CD4-positive, alpha-beta T cell (primary cell): ENCODE measurements around the gene TAF3. TPM values are rescaled to one million over a fixed set of nuclear protein-coding genes. Genes with fewer than 3 reads are reported as not detected.

Experiments used
- ATAC-seq: fragments of 200-7000 bp; cut with Tn5 transposase; one replicate; pipeline ENCODE4 v1.10.0; 2022; ENCODE audit warnings: mild to moderate bottlenecking; ENCODE audit not compliant: poor library complexity
- CTCF ChIA-PET: fragments of 350-600 bp; sonication (Branson Sonifier 250); formaldehyde crosslinking; loops from one replicate; lab custom pipeline; 2021; ENCODE audit warnings: antibody characterized with exemption, inconsistent platforms; lab: Charles Lee
- POLR2A ChIA-PET: fragments of 350-600 bp; sonication (Branson Sonifier 250); formaldehyde crosslinking; loops from one replicate; lab custom pipeline; 2021; ENCODE audit warnings: antibody characterized with exemption, inconsistent platforms; lab: Charles Lee
- DNase-seq, 14 experiments: peaks; one replicate each; pipeline ENCODE4 v3.0.0-alpha.2; 2013 to 2020; ENCODE audit warnings: mixed read lengths in 2 of 14
- H3K27ac ChIP-seq, 2 donors: one replicate each; pipeline versions ENCODE4 v1.5.1 to v1.7.0; 2013; ENCODE audit warnings: low read length in 2 of 2, low read depth in 1 of 2, mild to moderate bottlenecking in 1 of 2
- H3K27me3 ChIP-seq, 2 experiments: 1 replicate in 1 of 2; 2 replicates in 1 of 2; pipeline versions ENCODE4 v1.6.1 to v1.7.0; 2013; ENCODE audit warnings: low read length in 2 of 2, control low read depth in 1 of 2, mild to moderate bottlenecking in 1 of 2, moderate library complexity in 1 of 2; ENCODE audit not compliant: insufficient read depth in 2 of 2, control insufficient read depth in 1 of 2
- H3K36me3 ChIP-seq: one replicate; pipeline ENCODE4 v1.6.1; 2013; ENCODE audit warnings: low read length, control low read depth; ENCODE audit not compliant: insufficient read depth
- H3K4me1 ChIP-seq: one replicate; pipeline ENCODE4 v1.6.1; 2013; ENCODE audit warnings: low read length, control low read depth; ENCODE audit not compliant: insufficient read depth
- H3K4me3 ChIP-seq: one replicate; pipeline ENCODE4 v1.5.1; 2013; ENCODE audit warnings: mild to moderate bottlenecking, low read length, moderate library complexity
- H3K9me3 ChIP-seq, 2 experiments: 1 replicate in 1 of 2; 2 replicates in 1 of 2; pipeline versions ENCODE4 v1.6.1 to v1.7.0; 2013; ENCODE audit warnings: low read length in 2 of 2, mild to moderate bottlenecking in 2 of 2, control low read depth in 1 of 2, moderate library complexity in 1 of 2; ENCODE audit not compliant: control insufficient read depth in 1 of 2, insufficient read depth in 1 of 2
- H3K27ac Mint-ChIP-seq: one replicate; pipeline ENCODE4 v1.8.0; 2020; ENCODE audit warnings: mixed read lengths
- H3K27me3 Mint-ChIP-seq: one replicate; pipeline ENCODE4 v1.8.0; 2021; ENCODE audit warnings: mixed read lengths
- H3K36me3 Mint-ChIP-seq: one replicate; pipeline ENCODE4 v1.8.0; 2021; ENCODE audit warnings: low read depth, mixed read lengths
- H3K4me1 Mint-ChIP-seq: one replicate; pipeline ENCODE4 v1.8.0; 2021; ENCODE audit warnings: low read depth, mixed read lengths
- H3K4me3 Mint-ChIP-seq: one replicate; pipeline ENCODE4 v1.8.0; 2020; ENCODE audit warnings: mild to moderate bottlenecking, mixed read lengths
- H3K9me3 Mint-ChIP-seq: one replicate; pipeline ENCODE4 v1.8.0; 2020; ENCODE audit warnings: mixed read lengths
- CTCF ChIP-seq: fragments of 200-600 bp; IDR thresholded peaks from one replicate; pipeline ENCODE4 v1.8.0; 2022; ENCODE audit warnings: antibody characterized with exemption, mild to moderate bottlenecking
- intact Hi-C, 2 experiments: fragments of 100-400 bp; cut with DNase I in 1 of 2; cut with micrococcal nuclease in 1 of 2; formaldehyde crosslinking; loops; one replicate each; pipeline versions ENCODE4 v1.15.1 to v1.9.0; 2023 to 2025; cut with DNase I, micrococcal nuclease
- total RNA-seq, 174 experiments: library from RNA in 2 of 174; stranded (reverse) in 2 of 174; gene quantifications; one replicate each; pipeline ENCODE4 v1.2.3 and lab custom pipeline; 2021 to 2026

The TAF3 gene
- total RNA-seq, 2 experiments from 2014 or later: 12.6 to 12.8 TPM

GRCh38 chr10:7917736-7918135 is 99.4 kb downstream of the TAF3 start:
- POLR2A ChIA-PET: no interaction called here
- Histone ChIP-seq H3K27ac (no peak overlapping the region), H3K27me3 (no peaks in the 10 kb centered on the region), H3K4me3 (no peak overlapping the region), H3K9me3 (peaks cover 0 to 3% of the 10 kb centered on the region in 2 experiments), H3K36me3 (no peaks in the 10 kb centered on the region), H3K4me1 (no peaks in the 10 kb centered on the region)
- DNase-seq: no peak
- H3K4me3 Mint-ChIP-seq: no peak overlapping the region
- no peak for ATAC-seq
- no peak overlapping the region for H3K27ac Mint-ChIP-seq
- TF ChIP-seq CTCF: no peak
- H3K36me3 Mint-ChIP-seq: peaks cover 3% of the 10 kb centered on the region
- intact Hi-C loops: no loop called here
- no peaks in the 10 kb centered on the region for H3K9me3 Mint-ChIP-seq
- no peaks in the 10 kb centered on the region for H3K27me3 Mint-ChIP-seq
- CTCF ChIA-PET: no interaction called here
- H3K4me1 Mint-ChIP-seq: peaks cover 18% of the 10 kb centered on the region

GRCh38 chr10:7922707-7923106 is 104.4 kb downstream of the TAF3 start:
- H3K27me3 ChIP-seq: no peaks in the 10 kb centered on the region
- ChIA-PET CTCF (no interaction called here), POLR2A (no interaction called here)
- no peaks in the 10 kb centered on the region for H3K36me3 Mint-ChIP-seq
- no peak for DNase-seq
- no peaks in the 10 kb centered on the region for H3K4me1 ChIP-seq
- H3K4me3 Mint-ChIP-seq: no peak overlapping the region
- ATAC-seq: no peak
- H3K27me3 Mint-ChIP-seq: no peaks in the 10 kb centered on the region
- H3K4me1 Mint-ChIP-seq: peaks cover 27% of the 10 kb centered on the region
- no peak overlapping the region for H3K4me3 ChIP-seq
- H3K27ac ChIP-seq: no peak overlapping the region
- intact Hi-C loops: no loop called here
- no peaks in the 10 kb centered on the region for H3K9me3 Mint-ChIP-seq
- no peak overlapping the region for H3K27ac Mint-ChIP-seq
- no peaks in the 10 kb centered on the region for H3K36me3 ChIP-seq
- H3K9me3 ChIP-seq: no peaks in the 10 kb centered on the region
- TF ChIP-seq CTCF: no peak

- peaks cover 32% of the 10 kb centered on the region for H3K4me1 Mint-ChIP-seq
- no peak overlapping the region for H3K27ac Mint-ChIP-seq
- H3K4me3 ChIP-seq: no peak overlapping the region
- ATAC-seq (no peak), DNase-seq (no peak)
- no peak overlapping the region for H3K4me3 Mint-ChIP-seq
- no peaks in the 10 kb centered on the region for H3K9me3 ChIP-seq
- no peaks in the 10 kb centered on the region for H3K27me3 Mint-ChIP-seq
- TF ChIP-seq CTCF: no peak
- H3K36me3 ChIP-seq: no peaks in the 10 kb centered on the region
- H3K9me3 Mint-ChIP-seq: no peaks in the 10 kb centered on the region
- ChIA-PET CTCF (interaction anchor here (0.7 kb wide), 1 partner anchor 16 kb away, joined by 3 read pairs; no protein-coding TSS in a partner anchor), POLR2A (no interaction called here)
- H3K4me1 ChIP-seq: no peaks in the 10 kb centered on the region
- intact Hi-C loops: no loop called here
- peaks cover 4% of the 10 kb centered on the region for H3K36me3 Mint-ChIP-seq
- no peak overlapping the region for H3K27ac ChIP-seq
- no peaks in the 10 kb centered on the region for H3K27me3 ChIP-seq
Observed at GRCh38 chr10:7928536-7928935, 110.2 kb downstream of the TAF3 start.
